SU-DHL-6 (cell line): ENCODE data around the gene MEF2A.

ENCODE experiments used
- H2AFZ ChIP-seq: fragments of 200-600 bp; sonication (generic); 2 replicates; pipeline ENCODE4 v1.6.1; 2014; ENCODE audit warnings: low read depth, mild to moderate bottlenecking, moderate library complexity, mixed read lengths, antibody characterized with exemption, low read length; ENCODE audit not compliant: severe bottlenecking
- H3F3A ChIP-seq: fragments of 200-600 bp; shearing (Covaris generic); 2 replicates; pipeline ENCODE4 v1.6.0; 2016; ENCODE audit warnings: antibody characterized with exemption, mild to moderate bottlenecking; ENCODE audit not compliant: insufficient read depth
- H3K27ac ChIP-seq: fragments of 200-600 bp; sonication (generic); 2 replicates; pipeline ENCODE4 v1.5.1; 2016; ENCODE audit warnings: low read depth, mild to moderate bottlenecking, low read length, moderate library complexity, mixed read lengths
- H3K27me3 ChIP-seq: fragments of 200-600 bp; sonication (generic), shearing (Covaris generic); 2 replicates; pipeline ENCODE4 v1.6.0; 2014; ENCODE audit warnings: mild to moderate bottlenecking, low read length
- H3K36me3 ChIP-seq: fragments of 200-600 bp; sonication (generic); 2 replicates; pipeline ENCODE4 v1.6.1; 2014; ENCODE audit warnings: mild to moderate bottlenecking, low read length, mixed read lengths
- H3K4me2 ChIP-seq: fragments of 300-600, 200-600 bp; shearing (Covaris generic), sonication (generic); 2 replicates; pipeline ENCODE4 v1.6.0; 2014; ENCODE audit warnings: low read length, low read depth, mild to moderate bottlenecking; ENCODE audit not compliant: poor library complexity, severe bottlenecking
- H3K4me3 ChIP-seq: fragments of 200-600 bp; sonication (generic); 2 replicates; pipeline ENCODE4 v1.5.1; 2014; ENCODE audit warnings: antibody characterized with exemption, low read length, mild to moderate bottlenecking, mixed read lengths; ENCODE audit not compliant: insufficient read depth, poor library complexity, severe bottlenecking
- H3K79me2 ChIP-seq: fragments of 200-600 bp; sonication (generic); 2 replicates; pipeline ENCODE4 v1.6.1; 2014; ENCODE audit warnings: mild to moderate bottlenecking, low read length, moderate library complexity; ENCODE audit not compliant: insufficient read depth
- H3K9ac ChIP-seq: fragments of 200-600 bp; sonication (generic); 2 replicates; pipeline ENCODE4 v1.7.0; 2014; ENCODE audit warnings: mild to moderate bottlenecking, low read length
- H3K9me2 ChIP-seq: fragments of 200-600 bp; sonication (generic); replicated peaks from 2 replicates; pipeline ENCODE4 v1.6.1; 2014; ENCODE audit warnings: low read length; ENCODE audit not compliant: insufficient read depth
- H3K9me3 ChIP-seq: fragments of 200-600 bp; sonication (generic); 2 replicates; pipeline ENCODE4 v1.6.1; 2014; ENCODE audit warnings: low read length, mixed read lengths; ENCODE audit not compliant: insufficient read depth
- H4K20me1 ChIP-seq: fragments of 200-600 bp; sonication (generic); 2 replicates; pipeline ENCODE4 v1.6.1; 2014; ENCODE audit warnings: low read depth, mild to moderate bottlenecking, antibody characterized with exemption, low read length, moderate library complexity, mixed read lengths
- CTCF ChIP-seq: fragments of 200-600 bp; sonication (generic); IDR thresholded peaks from one replicate; pipeline ENCODE4 v1.5.1; 2017; ENCODE audit warnings: antibody characterized with exemption, mild to moderate bottlenecking, low read length, moderate library complexity; ENCODE audit not compliant: insufficient read depth, poor library complexity, severe bottlenecking
- EZH2phosphoT487 ChIP-seq: fragments of 200-600 bp; sonication (generic), shearing (Covaris generic); conservative IDR thresholded peaks from 2 replicates; pipeline ENCODE4 v1.6.1; 2018; ENCODE audit warnings: mild to moderate bottlenecking, antibody characterized with exemption, low read length, moderate library complexity, mixed read lengths

Gene MEF2A

GRCh38 chr15:99752556-99752955 is 186.8 kb downstream of the MEF2A start:
- H3K9me2 ChIP-seq = no peaks in the 10 kb centered on the region

DNA sequence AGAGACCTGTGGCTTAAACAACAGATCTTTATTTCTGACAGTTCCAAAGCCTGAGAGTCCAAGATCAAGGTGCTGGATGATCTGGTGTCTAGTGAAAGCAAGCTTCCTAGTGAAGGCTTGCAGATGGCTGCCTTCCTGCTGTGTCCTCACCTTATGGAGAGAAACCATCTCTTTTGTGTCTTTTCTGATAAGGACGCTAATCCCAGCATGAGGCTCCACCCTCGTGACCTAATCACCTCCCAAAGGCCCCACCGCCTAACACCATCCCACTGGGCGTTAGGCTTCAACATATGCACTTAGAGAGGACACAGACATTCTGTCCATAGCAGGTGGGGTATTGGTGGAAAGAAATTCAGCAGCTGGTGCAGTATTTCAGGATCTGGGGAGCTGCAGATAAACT is 187.3 kb downstream of the MEF2A start:
- H3F3A ChIP-seq = no peaks in the 10 kb centered on the region
- no peaks in the 10 kb centered on the region for H3K79me2 ChIP-seq
- H3K27me3 ChIP-seq = no peaks in the 10 kb centered on the region
- no peaks in the 10 kb centered on the region for H3K36me3 ChIP-seq
- no peaks in the 10 kb centered on the region for H3K9me3 ChIP-seq
- no peaks in the 10 kb centered on the region for H4K20me1 ChIP-seq
- H2AFZ ChIP-seq = no peak overlapping the region
- no peak overlapping the region for H3K4me2 ChIP-seq
- H3K4me3 ChIP-seq = no peak overlapping the region
- no peak overlapping the region for H3K27ac ChIP-seq
- H3K9ac ChIP-seq = no peak overlapping the region
- H3K9me2 ChIP-seq = no peaks in the 10 kb centered on the region
- TF ChIP-seq EZH2phosphoT487 (no peak), CTCF (no peak)

More at GRCh38 chr15:99752556-99752955, 186.8 kb downstream of the MEF2A start:
- TF ChIP-seq CTCF (no peak), EZH2phosphoT487 (no peak)
- H3K4me3 ChIP-seq = no peak overlapping the region
- no peak overlapping the region for H3K27ac ChIP-seq
- H3K9ac ChIP-seq = no peak overlapping the region
- no peak overlapping the region for H2AFZ ChIP-seq
- no peaks in the 10 kb centered on the region for H3K79me2 ChIP-seq
- no peaks in the 10 kb centered on the region for H3K9me3 ChIP-seq
- no peaks in the 10 kb centered on the region for H3K27me3 ChIP-seq
- H4K20me1 ChIP-seq = no peaks in the 10 kb centered on the region
- H3F3A ChIP-seq = no peaks in the 10 kb centered on the region
- no peak overlapping the region for H3K4me2 ChIP-seq
- no peaks in the 10 kb centered on the region for H3K36me3 ChIP-seq

DNA sequence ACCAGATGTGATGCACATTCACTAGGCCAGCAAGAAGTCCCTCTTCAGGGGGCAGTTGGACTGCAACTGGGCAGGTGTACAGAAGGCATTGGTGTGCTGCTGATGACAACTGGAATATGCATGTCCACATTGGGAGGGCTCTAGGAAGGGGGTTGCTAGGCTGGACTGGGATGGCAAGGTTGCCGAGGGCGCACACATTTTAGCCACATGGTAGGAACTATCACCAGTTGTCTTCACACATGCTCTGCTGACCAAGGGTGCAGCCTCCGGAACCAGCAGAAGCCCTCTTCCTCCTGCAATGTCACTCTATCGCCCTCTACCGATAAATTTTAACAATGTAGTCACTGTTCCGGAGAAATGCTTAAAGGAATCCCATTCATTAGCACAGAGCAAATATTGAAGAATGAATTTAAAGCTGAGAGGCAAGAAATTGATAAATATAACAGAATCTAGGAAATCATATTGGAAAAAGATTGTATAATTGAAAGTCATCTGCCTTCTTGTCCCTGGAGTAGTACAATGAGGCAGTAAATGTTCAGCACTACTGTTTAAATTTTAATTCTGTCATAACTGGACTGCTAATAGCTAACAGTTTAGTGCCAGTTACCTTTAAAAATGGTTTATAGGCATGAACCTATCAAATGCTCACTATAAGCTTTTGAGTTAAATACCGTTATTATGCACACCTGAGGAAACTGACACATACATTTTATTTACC is 190.1 kb downstream of the MEF2A start:
- Histone ChIP-seq H3K27ac (no peak overlapping the region), H3K4me3 (no peak overlapping the region), H3K27me3 (no peaks in the 10 kb centered on the region), H4K20me1 (no peaks in the 10 kb centered on the region), H3K9me3 (no peaks in the 10 kb centered on the region), H3K79me2 (no peaks in the 10 kb centered on the region), H3K9ac (no peak overlapping the region), H3K36me3 (no peaks in the 10 kb centered on the region), H3K4me2 (no peak overlapping the region), H2AFZ (peak overlapping the region; percentile 71), H3K9me2 (no peaks in the 10 kb centered on the region), H3F3A (no peaks in the 10 kb centered on the region)
- TF ChIP-seq EZH2phosphoT487 (no peak), CTCF (peak; percentile 77)
